Endothelial cell of umbilical vein (primary cell): ENCODE results near the gene RBMS1. TPM values are rescaled to one million over a fixed set of nuclear protein-coding genes. Genes with fewer than 3 reads are reported as not detected.
A peak's percentile ranks its signal among the peaks of the same experiment; 100 is the strongest.

Experiments used
- BruUV-seq: library from RNA; stranded (reverse); fragments of 400-500 nt; replicated peaks from 2 replicates; lab custom pipeline; 2021; lab: Mats Ljungman, UMichigan
- CTCF ChIA-PET: fragments of 300-600, 350-600 bp; sonication (Branson Sonifier 250); formaldehyde crosslinking; loops from one replicate; lab custom pipeline; 2021; ENCODE audit warnings: antibody characterized with exemption, inconsistent platforms; lab: Charles Lee
- POLR2A ChIA-PET: fragments of 300-600, 350-600 bp; sonication (Branson Sonifier 250); formaldehyde crosslinking; loops from one replicate; lab custom pipeline; 2021; ENCODE audit warnings: antibody characterized with exemption, inconsistent platforms; lab: Charles Lee
- DNase-seq: peaks from one replicate; pipeline ENCODE4 v3.0.0-alpha.2; 2011; ENCODE audit warnings: low read depth, low spot score
- FAIRE-seq: peaks from 2 replicates; lab custom pipeline; 2011; peaks lifted over from hg19 to GRCh38; lab: Jason Lieb, UNC
- H2AFZ ChIP-seq: 2 replicates; pipeline ENCODE4 v1.6.0; 2012; ENCODE audit warnings: low read depth, low read length, control low read depth, inconsistent platforms
- H3K27ac ChIP-seq: 2 replicates; pipeline ENCODE4 v1.5.1; 2011; ENCODE audit warnings: low read depth, mild to moderate bottlenecking, control low read depth, low read length, moderate library complexity; ENCODE audit not compliant: insufficient read depth
- H3K27me3 ChIP-seq, 2 experiments: 2 replicates each; pipeline versions ENCODE4 v1.6.0 to v1.6.1; 2011; ENCODE audit warnings: low read length in 2 of 2, mixed read lengths in 1 of 2; ENCODE audit not compliant: control insufficient read depth in 2 of 2, insufficient read depth in 2 of 2
- H3K36me3 ChIP-seq, 2 experiments: 2 replicates in 1 of 2; 3 replicates in 1 of 2; pipeline ENCODE4 v1.5.1; 2011; ENCODE audit warnings: low read length in 2 of 2, mild to moderate bottlenecking in 1 of 2, moderate library complexity in 1 of 2; ENCODE audit not compliant: control insufficient read depth in 2 of 2, insufficient read depth in 2 of 2; ENCODE audit errors: extremely low read depth in 1 of 2
- H3K4me1 ChIP-seq: 3 replicates; pipeline ENCODE4 v1.5.1; 2011; ENCODE audit warnings: mild to moderate bottlenecking, low read length; ENCODE audit not compliant: control insufficient read depth, insufficient read depth; ENCODE audit errors: extremely low read depth
- H3K4me2 ChIP-seq: 2 replicates; pipeline ENCODE4 v1.6.1; 2011; ENCODE audit warnings: low read length, control low read depth, mixed read lengths; ENCODE audit not compliant: insufficient read depth
- H3K4me3 ChIP-seq, 3 experiments: fragments of 200-600 bp in 1 of 3; sonication (generic), shearing (Covaris generic) in 1 of 3; replicated peaks in 1 of 3; 2 replicates each; pipeline ENCODE4 v1.5.1; 2011 to 2016; ENCODE audit warnings: control low read depth in 3 of 3, low read length in 3 of 3, mild to moderate bottlenecking in 2 of 3, inconsistent platforms in 1 of 3, low read depth in 1 of 3, moderate library complexity in 1 of 3; ENCODE audit not compliant: insufficient read depth in 1 of 3
- H3K79me2 ChIP-seq: 2 replicates; pipeline ENCODE4 v1.6.0; 2012; ENCODE audit warnings: low read length, inconsistent platforms; ENCODE audit not compliant: control insufficient read depth, insufficient read depth
- H3K9ac ChIP-seq: replicated peaks from 2 replicates; pipeline ENCODE3; 2011; ENCODE audit warnings: low read length, control low read depth; ENCODE audit not compliant: insufficient read depth; ENCODE audit errors: extremely low read depth
- H3K9me1 ChIP-seq: replicated peaks from 3 replicates; pipeline ENCODE4 v1.6.0; 2011; ENCODE audit warnings: mild to moderate bottlenecking, low read length; ENCODE audit not compliant: control insufficient read depth, insufficient read depth; ENCODE audit errors: extremely low read depth
- H3K9me3 ChIP-seq: replicated peaks from 2 replicates; pipeline ENCODE4 v1.5.1; 2012; ENCODE audit warnings: low read length, inconsistent platforms; ENCODE audit not compliant: control insufficient read depth, insufficient read depth
- H4K20me1 ChIP-seq: replicated peaks from 2 replicates; pipeline ENCODE3; 2011; ENCODE audit warnings: mild to moderate bottlenecking, low read length; ENCODE audit not compliant: control insufficient read depth, insufficient read depth; ENCODE audit errors: extremely low read depth
- FOS ChIP-seq: IDR thresholded peaks from 2 replicates; pipeline ENCODE4 v1.6.1; 2011; ENCODE audit warnings: mild to moderate bottlenecking, low read length, moderate library complexity, borderline replicate concordance; ENCODE audit not compliant: insufficient read depth
- GATA2 ChIP-seq: IDR thresholded peaks from 2 replicates; pipeline ENCODE4 v1.7.0; 2011; ENCODE audit warnings: low read depth, mild to moderate bottlenecking, moderate library complexity, mixed read lengths, low read length; ENCODE audit not compliant: insufficient read length, insufficient read depth
- MYC ChIP-seq: IDR thresholded peaks from one replicate; pipeline ENCODE4 v1.6.1; 2011; ENCODE audit warnings: mild to moderate bottlenecking, low read depth, low read length
- POLR2A ChIP-seq: IDR thresholded peaks from 2 replicates; pipeline ENCODE4 v1.6.1; 2012; ENCODE audit warnings: low read depth, mild to moderate bottlenecking, control low read depth, low read length
- dilution Hi-C: fragments of 300-500 bp; cut with MboI; formaldehyde crosslinking; loops from one replicate; pipeline ENCODE4 v1.15.0; 2019; ENCODE audit warnings: low sequenced_read_pairs; ENCODE audit not compliant: extremely low pct_ligation_motif_present
- intact Hi-C: fragments of 100-400 bp; cut with micrococcal nuclease; formaldehyde crosslinking; loops from one replicate; pipeline ENCODE4 v1.10.0; 2022
- polyA plus RNA-seq, 4 experiments: library from polyadenylated mRNA; depleted of rRNA in 3 of 4; stranded (reverse) in 3 of 4; unstranded in 1 of 4; fragments of >200 nt; gene quantifications; 2 replicates each; pipeline versions ENCODE4 v1.2.1 to v1.2.3, GENCODE V29; 2011 to 2012; ENCODE audit warnings: missing spikeins in 1 of 4
- total RNA-seq: library from RNA; stranded (reverse); gene quantifications from 2 replicates; pipeline ENCODE4 v1.2.3, GENCODE V29; 2021
- TF ChIP-seq, protein P1 (sequence below), 2 donors: IDR thresholded peaks; 1 replicate in 1 of 2; 2 replicates in 1 of 2; pipeline ENCODE4 v1.5.1; 2011; ENCODE audit warnings: low read length in 2 of 2, mild to moderate bottlenecking in 2 of 2, moderate library complexity in 2 of 2, control low read depth in 1 of 2, inconsistent platforms in 1 of 2, low read depth in 1 of 2; ENCODE audit not compliant: insufficient read depth in 1 of 2; ENCODE audit errors: extremely low read depth in 1 of 2
- TF ChIP-seq, protein P2 (sequence below): IDR thresholded peaks from 2 replicates; pipeline ENCODE4 v1.6.1; 2011; ENCODE audit not compliant: insufficient read depth, insufficient read length

The RBMS1 gene
- total and polyA plus RNA-seq, 2 donors (not counting 3 experiments of a cell fraction or from before 2014, with no cell fraction given): 60.0 to 93.3 TPM

DNA sequence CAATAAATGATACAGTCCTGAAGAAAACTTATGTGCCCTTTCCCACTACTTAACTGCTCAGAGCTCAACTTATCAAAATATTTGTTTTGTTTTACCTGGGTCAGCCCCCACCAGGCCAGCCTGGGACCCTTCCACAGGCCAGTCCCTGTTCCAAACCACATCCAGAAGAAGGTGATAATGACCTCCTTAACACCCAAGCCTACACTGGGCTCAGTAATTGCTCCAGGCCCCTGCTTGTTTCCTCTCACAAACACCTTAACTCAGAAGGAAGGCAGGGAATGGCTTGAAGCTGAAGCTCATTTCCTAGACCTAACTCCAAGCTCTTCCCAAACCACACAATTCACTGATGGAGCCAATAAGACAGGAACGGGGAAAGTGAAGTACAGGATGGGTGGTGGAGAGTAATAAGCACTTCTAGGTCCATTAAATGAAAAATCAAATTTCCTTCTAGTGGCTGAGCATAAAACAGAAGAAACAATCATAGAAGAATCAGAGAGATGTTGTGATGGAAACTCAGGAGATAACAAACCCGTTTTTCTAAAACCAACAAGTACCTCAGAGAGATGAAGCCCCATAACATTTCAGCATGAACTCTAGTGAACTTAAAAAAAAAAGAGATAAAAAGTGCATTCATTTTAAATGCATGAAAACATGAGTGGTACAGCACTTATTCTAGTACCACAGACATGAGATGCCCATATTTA lies 160.1 kb downstream of the RBMS1 start:
- Histone ChIP-seq H3K4me1 (peaks cover 40% of the 10 kb centered on the region), H3K4me2 (peak overlapping the region; percentile 12), H3K27me3 (no peaks in the 10 kb centered on the region), H3K9me3 (no peaks in the 10 kb centered on the region), H3K9me1 (no peaks in the 10 kb centered on the region), H3K9ac (no peak overlapping the region), H2AFZ (no peak overlapping the region), H4K20me1 (no peaks in the 10 kb centered on the region), H3K27ac (no peak overlapping the region), H3K79me2 (peaks cover 92% of the 10 kb centered on the region), H3K36me3 (no peaks in the 10 kb centered on the region), H3K4me3 (no peak overlapping the region)
- ChIA-PET CTCF (interaction anchor here (0.8 to 4.7 kb wide), 15 partner anchors 9 to 661 kb away, joined by 3 to 37 read pairs (median 5); no protein-coding TSS in a partner anchor), POLR2A (no interaction called here)
- DNase-seq (no peak), FAIRE-seq (no peak)
- dilution Hi-C loops: no loop called here
- no TSS peak for BruUV-seq
- TF ChIP-seq POLR2A (no peak), FOS (no peak), MYC (no peak), GATA2 (no peak)
- TF ChIP-seq, protein P1, sequence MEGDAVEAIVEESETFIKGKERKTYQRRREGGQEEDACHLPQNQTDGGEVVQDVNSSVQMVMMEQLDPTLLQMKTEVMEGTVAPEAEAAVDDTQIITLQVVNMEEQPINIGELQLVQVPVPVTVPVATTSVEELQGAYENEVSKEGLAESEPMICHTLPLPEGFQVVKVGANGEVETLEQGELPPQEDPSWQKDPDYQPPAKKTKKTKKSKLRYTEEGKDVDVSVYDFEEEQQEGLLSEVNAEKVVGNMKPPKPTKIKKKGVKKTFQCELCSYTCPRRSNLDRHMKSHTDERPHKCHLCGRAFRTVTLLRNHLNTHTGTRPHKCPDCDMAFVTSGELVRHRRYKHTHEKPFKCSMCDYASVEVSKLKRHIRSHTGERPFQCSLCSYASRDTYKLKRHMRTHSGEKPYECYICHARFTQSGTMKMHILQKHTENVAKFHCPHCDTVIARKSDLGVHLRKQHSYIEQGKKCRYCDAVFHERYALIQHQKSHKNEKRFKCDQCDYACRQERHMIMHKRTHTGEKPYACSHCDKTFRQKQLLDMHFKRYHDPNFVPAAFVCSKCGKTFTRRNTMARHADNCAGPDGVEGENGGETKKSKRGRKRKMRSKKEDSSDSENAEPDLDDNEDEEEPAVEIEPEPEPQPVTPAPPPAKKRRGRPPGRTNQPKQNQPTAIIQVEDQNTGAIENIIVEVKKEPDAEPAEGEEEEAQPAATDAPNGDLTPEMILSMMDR (IDR thresholded peaks at IDR 0.05; ENCODE audit: extremely low read depth in 1 of 2, insufficient read depth in 1 of 2, low read depth in 1 of 2, low read length in 2 of 2): no peak
- TF ChIP-seq, protein P2, sequence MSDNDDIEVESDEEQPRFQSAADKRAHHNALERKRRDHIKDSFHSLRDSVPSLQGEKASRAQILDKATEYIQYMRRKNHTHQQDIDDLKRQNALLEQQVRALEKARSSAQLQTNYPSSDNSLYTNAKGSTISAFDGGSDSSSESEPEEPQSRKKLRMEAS: no peak
- intact Hi-C loops: loop anchor here (5.0 kb wide), 3 partner anchors 94 to 729 kb away; no protein-coding TSS in a partner anchor
